Loucy (cell line): Measurements from ENCODE around the gene KCNAB3.
A peak's percentile ranks its signal among the peaks of the same experiment; 100 is the strongest.

Source experiments
- H2AFZ ChIP-seq: fragments of 200-600 bp; sonication (generic); 2 replicates; pipeline ENCODE4 v1.6.0; 2016; ENCODE audit warnings: antibody characterized with exemption, mild to moderate bottlenecking, low read length, moderate library complexity
- H3F3A ChIP-seq: fragments of 200-600 bp; 2 replicates; pipeline ENCODE4 v1.6.0; 2016; ENCODE audit warnings: antibody characterized with exemption, low read depth, mild to moderate bottlenecking
- H3K27me3 ChIP-seq: fragments of 200-600 bp; sonication (generic); 2 replicates; pipeline ENCODE4 v1.6.1; 2014; ENCODE audit warnings: low read length, mild to moderate bottlenecking; ENCODE audit not compliant: insufficient read depth, poor library complexity, severe bottlenecking
- H3K36me3 ChIP-seq: fragments of 200-600 bp; sonication (generic); 2 replicates; pipeline ENCODE4 v1.6.1; 2016; ENCODE audit warnings: low read length; ENCODE audit not compliant: insufficient read depth
- H3K4me1 ChIP-seq: fragments of 200-600 bp; sonication (generic); 2 replicates; pipeline ENCODE4 v1.5.1; 2014; ENCODE audit warnings: low read length, mild to moderate bottlenecking; ENCODE audit not compliant: insufficient read depth, poor library complexity, severe bottlenecking
- H3K4me2 ChIP-seq: fragments of 200-600 bp; sonication (generic); 2 replicates; pipeline ENCODE4 v1.6.0; 2014; ENCODE audit warnings: antibody characterized with exemption, low read length, low read depth, mild to moderate bottlenecking; ENCODE audit not compliant: poor library complexity, severe bottlenecking
- H3K4me3 ChIP-seq: fragments of 200-600 bp; sonication (generic); 2 replicates; pipeline ENCODE4 v1.5.1; 2014; ENCODE audit warnings: low read length, mild to moderate bottlenecking, mixed read lengths; ENCODE audit not compliant: poor library complexity, severe bottlenecking
- H3K79me2 ChIP-seq: fragments of 200-600 bp; sonication (generic); 2 replicates; pipeline ENCODE4 v1.6.1; 2014; ENCODE audit warnings: low read length; ENCODE audit not compliant: insufficient read depth
- H3K9ac ChIP-seq: fragments of 200-600 bp; sonication (generic); 2 replicates; pipeline ENCODE4 v1.6.0; 2014; ENCODE audit warnings: mild to moderate bottlenecking, low read depth, low read length, moderate library complexity; ENCODE audit not compliant: poor library complexity, severe bottlenecking
- H3K9me2 ChIP-seq: fragments of 200-600 bp; sonication (generic); replicated peaks from 2 replicates; pipeline ENCODE4 v1.6.1; 2016; ENCODE audit warnings: low read depth, low read length, mixed read lengths
- H3K9me3 ChIP-seq: fragments of 200-600 bp; sonication (generic); 2 replicates; pipeline ENCODE4 v1.6.1; 2014; ENCODE audit warnings: mild to moderate bottlenecking, antibody characterized with exemption, low read length, low read depth; ENCODE audit not compliant: insufficient read depth
- H4K20me1 ChIP-seq: fragments of 200-600 bp; sonication (generic); 2 replicates; pipeline ENCODE4 v1.6.0; 2014; ENCODE audit warnings: antibody characterized with exemption, low read length, mild to moderate bottlenecking; ENCODE audit not compliant: insufficient read depth, poor library complexity, severe bottlenecking
- EZH2phosphoT487 ChIP-seq: fragments of 200-600 bp; IDR thresholded peaks from 2 replicates; pipeline ENCODE4 v1.6.1; 2018; ENCODE audit warnings: antibody characterized with exemption, mild to moderate bottlenecking, moderate library complexity, borderline replicate concordance
- TF ChIP-seq, protein P1 (sequence below): fragments of 200-600 bp; sonication (generic); conservative IDR thresholded peaks from 2 replicates; pipeline ENCODE4 v1.5.1; 2014; ENCODE audit warnings: mild to moderate bottlenecking, antibody characterized with exemption, low read length

KCNAB3 gene

DNA sequence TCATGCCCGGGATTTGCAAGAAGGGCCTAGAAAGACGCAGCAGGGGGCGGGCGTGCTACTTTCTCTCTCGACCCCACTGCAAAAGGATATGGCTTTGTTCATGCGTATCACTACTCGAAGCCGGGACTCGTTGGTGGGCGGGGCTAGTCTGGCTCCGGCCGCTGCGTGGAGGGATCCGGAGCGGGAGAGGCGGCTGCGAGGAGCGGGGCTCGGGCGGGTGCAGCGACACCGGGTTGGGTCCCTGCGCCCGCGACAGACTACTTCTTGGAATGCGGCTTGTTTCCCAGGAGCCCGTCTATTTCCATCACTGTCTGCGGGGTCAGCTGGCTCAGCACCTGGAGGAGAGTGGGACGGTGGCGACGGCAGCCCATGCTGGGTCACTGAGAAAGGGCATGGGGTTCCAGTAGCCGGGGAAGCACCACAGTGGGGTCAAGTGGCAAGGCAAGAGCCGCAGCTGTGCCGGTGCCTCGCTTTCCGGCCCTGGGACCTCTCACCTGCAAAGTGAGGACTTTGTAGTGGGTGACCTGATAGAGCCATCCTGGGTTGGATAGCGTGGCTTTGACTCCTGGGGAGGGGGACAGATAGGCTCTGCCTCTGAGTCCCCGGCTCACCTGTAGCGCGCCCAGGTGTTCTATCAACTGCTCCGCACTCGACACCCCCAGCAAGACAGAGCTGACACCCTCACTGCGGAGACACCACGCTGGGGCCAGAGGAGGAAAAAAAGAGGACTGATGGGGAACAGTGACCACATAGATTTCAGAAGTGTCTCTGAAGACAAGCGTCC is 6.6 kb downstream of the KCNAB3 start:
- TF ChIP-seq, protein P1, sequence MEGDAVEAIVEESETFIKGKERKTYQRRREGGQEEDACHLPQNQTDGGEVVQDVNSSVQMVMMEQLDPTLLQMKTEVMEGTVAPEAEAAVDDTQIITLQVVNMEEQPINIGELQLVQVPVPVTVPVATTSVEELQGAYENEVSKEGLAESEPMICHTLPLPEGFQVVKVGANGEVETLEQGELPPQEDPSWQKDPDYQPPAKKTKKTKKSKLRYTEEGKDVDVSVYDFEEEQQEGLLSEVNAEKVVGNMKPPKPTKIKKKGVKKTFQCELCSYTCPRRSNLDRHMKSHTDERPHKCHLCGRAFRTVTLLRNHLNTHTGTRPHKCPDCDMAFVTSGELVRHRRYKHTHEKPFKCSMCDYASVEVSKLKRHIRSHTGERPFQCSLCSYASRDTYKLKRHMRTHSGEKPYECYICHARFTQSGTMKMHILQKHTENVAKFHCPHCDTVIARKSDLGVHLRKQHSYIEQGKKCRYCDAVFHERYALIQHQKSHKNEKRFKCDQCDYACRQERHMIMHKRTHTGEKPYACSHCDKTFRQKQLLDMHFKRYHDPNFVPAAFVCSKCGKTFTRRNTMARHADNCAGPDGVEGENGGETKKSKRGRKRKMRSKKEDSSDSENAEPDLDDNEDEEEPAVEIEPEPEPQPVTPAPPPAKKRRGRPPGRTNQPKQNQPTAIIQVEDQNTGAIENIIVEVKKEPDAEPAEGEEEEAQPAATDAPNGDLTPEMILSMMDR, result no peak
- no peak for TF ChIP-seq EZH2phosphoT487
- no peaks in the 10 kb centered on the region for H3K79me2 ChIP-seq
- H3K4me1 ChIP-seq, result no peaks in the 10 kb centered on the region
- no peak overlapping the region for H3K4me3 ChIP-seq
- no peaks in the 10 kb centered on the region for H3K9me2 ChIP-seq
- no peak overlapping the region for H2AFZ ChIP-seq
- no peaks in the 10 kb centered on the region for H3F3A ChIP-seq
- no peaks in the 10 kb centered on the region for H3K9me3 ChIP-seq
- no peak overlapping the region for H3K9ac ChIP-seq
- no peaks in the 10 kb centered on the region for H3K27me3 ChIP-seq
- H4K20me1 ChIP-seq, result no peaks in the 10 kb centered on the region
- H3K36me3 ChIP-seq, result no peaks in the 10 kb centered on the region
- no peak overlapping the region for H3K4me2 ChIP-seq

DNA sequence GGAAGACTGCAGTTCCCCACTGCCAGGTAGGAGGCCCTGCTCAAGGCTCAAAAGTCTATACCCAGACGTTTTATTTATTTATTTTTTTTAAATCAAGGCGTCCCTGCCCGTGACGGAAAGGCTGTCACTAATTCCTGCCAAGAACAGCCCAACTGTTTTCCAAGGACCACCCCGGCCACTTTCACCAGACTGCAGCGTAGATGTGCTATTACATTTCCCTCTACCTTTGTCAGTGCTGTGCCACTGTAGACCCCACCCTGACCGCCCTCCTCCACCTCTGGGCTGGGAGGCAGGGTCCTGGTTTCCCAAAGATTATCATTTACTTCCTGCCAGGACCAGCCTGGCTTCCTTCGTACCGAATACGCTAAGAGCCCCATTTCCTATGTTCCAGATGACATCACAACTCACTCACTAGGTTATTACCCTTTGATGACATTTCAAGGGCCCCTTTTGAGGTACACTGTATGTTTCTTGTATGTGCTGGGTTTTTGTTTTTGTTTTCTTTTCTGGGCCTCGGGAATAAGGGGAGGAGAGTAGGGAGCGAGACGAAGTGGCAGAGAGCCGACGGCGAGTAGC is 7.3 kb downstream of the KCNAB3 start:
- no peaks in the 10 kb centered on the region for H3K79me2 ChIP-seq
- no peaks in the 10 kb centered on the region for H3F3A ChIP-seq
- H3K27me3 ChIP-seq, result no peaks in the 10 kb centered on the region
- no peaks in the 10 kb centered on the region for H3K36me3 ChIP-seq
- no peak overlapping the region for H3K9ac ChIP-seq
- H3K9me2 ChIP-seq, result no peaks in the 10 kb centered on the region
- no peaks in the 10 kb centered on the region for H4K20me1 ChIP-seq
- no peaks in the 10 kb centered on the region for H3K4me1 ChIP-seq
- H3K4me2 ChIP-seq, result no peak overlapping the region
- H3K9me3 ChIP-seq, result no peaks in the 10 kb centered on the region
- H2AFZ ChIP-seq, result no peak overlapping the region
- TF ChIP-seq EZH2phosphoT487, result no peak
- TF ChIP-seq, protein P1, result no peak
- H3K4me3 ChIP-seq, result no peak overlapping the region

DNA sequence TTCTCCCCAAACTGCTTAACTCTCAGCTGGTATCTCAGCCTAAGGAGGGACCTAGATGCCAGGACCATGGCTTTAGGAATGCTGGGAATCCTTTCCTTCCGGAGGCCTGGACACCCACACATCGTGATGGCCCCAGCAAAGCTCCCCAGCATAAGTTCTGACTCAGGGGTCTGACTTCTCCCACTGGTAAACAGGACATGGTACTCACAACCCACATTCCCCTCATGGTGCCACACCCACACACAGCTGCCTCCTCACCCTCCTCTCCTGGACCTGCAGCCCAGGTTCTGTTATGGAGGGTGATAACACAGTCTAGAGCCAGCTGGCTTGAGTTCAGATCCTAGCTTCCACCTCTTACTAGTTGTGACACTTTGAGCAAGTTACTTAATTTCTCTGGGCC is 12.8 kb downstream of the KCNAB3 start:
- H3K9me2 ChIP-seq, result no peaks in the 10 kb centered on the region
- H3K79me2 ChIP-seq, result peaks cover 13% of the 10 kb centered on the region; the same call in 1 of the 2 replicates
- H4K20me1 ChIP-seq, result peaks cover 4% of the 10 kb centered on the region
- H3F3A ChIP-seq, result 0 out of 2 replicates have a peak, but pooled peaks cover 7% of the 10 kb centered on the region
- H2AFZ ChIP-seq, result peak overlapping the region; percentile 84; the same call in 1 of the 2 replicates
- peaks cover 22% of the 10 kb centered on the region for H3K4me1 ChIP-seq
- H3K36me3 ChIP-seq, result peaks cover 9% of the 10 kb centered on the region; the same call in 1 of the 2 replicates
- H3K9me3 ChIP-seq, result no peaks in the 10 kb centered on the region
- H3K4me3 ChIP-seq, result peak overlapping the region; percentile 74
- peak overlapping the region; percentile 87 for H3K4me2 ChIP-seq
- TF ChIP-seq, protein P1, result no peak
- no peak for TF ChIP-seq EZH2phosphoT487
- H3K9ac ChIP-seq, result peak overlapping the region; percentile 82
- H3K27me3 ChIP-seq, result no peaks in the 10 kb centered on the region
